HG03095 (cell line): ENCODE data around the gene SPPL3.
"Not testable (repeated sequence)": the region's sequence is repeated elsewhere in the genome, so short reads cannot be mapped to it uniquely, and the experiment has no call there.

ENCODE experiments used
- ATAC-seq: cut with Tn5 transposase; IDR thresholded peaks from one replicate; pipeline ENCODE4 v1.9.1; 2021; ENCODE audit warnings: moderate library complexity; ENCODE audit not compliant: unreplicated experiment

Gene SPPL3

GRCh38 chr12:120844768-120845449 is 59.2 kb downstream of the SPPL3 start:
- no peak for ATAC-seq

GRCh38 chr12:120844297-120844696 is 59.9 kb downstream of the SPPL3 start:
- no peak for ATAC-seq

- ATAC-seq: no peak
These were observed 60.7 kb downstream of the SPPL3 start for GRCh38 chr12:120843472-120843871.

GRCh38 chr12:120842595-120842994 is 61.6 kb downstream of the SPPL3 start:
- ATAC-seq: no peak

GRCh38 chr12:120841525-120841924 is 62.6 kb downstream of the SPPL3 start:
- no peak for ATAC-seq

GRCh38 chr12:120839503-120839902 is 64.7 kb downstream of the SPPL3 start:
- no peak for ATAC-seq

GRCh38 chr12:120838629-120839383 is 65.4 kb downstream of the SPPL3 start:
- not testable (repeated sequence) for ATAC-seq

- no peak for ATAC-seq
These were observed 68.0 kb downstream of the SPPL3 start for GRCh38 chr12:120836114-120836684.

GRCh38 chr12:120835657-120836056 is 68.5 kb downstream of the SPPL3 start:
- ATAC-seq: no peak

GRCh38 chr12:120835304-120835612 is 68.9 kb downstream of the SPPL3 start:
- ATAC-seq: no peak

- ATAC-seq: no peak
These were observed 69.5 kb downstream of the SPPL3 start for GRCh38 chr12:120834489-120835303.

- no peak for ATAC-seq
These were observed 70.3 kb downstream of the SPPL3 start for GRCh38 chr12:120833849-120834248.

- no peak for ATAC-seq
These were observed 71.4 kb downstream of the SPPL3 start for GRCh38 chr12:120832737-120833136.

- ATAC-seq: no peak
These were observed 72.4 kb downstream of the SPPL3 start for GRCh38 chr12:120831648-120832267.

- no peak for ATAC-seq
These were observed 73.2 kb downstream of the SPPL3 start for GRCh38 chr12:120830966-120831365.

GRCh38 chr12:120830052-120830940 is 73.9 kb downstream of the SPPL3 start:
- no peak for ATAC-seq

GRCh38 chr12:120826335-120826734 is 77.8 kb downstream of the SPPL3 start:
- ATAC-seq: no peak

- no peak for ATAC-seq
These were observed 78.8 kb downstream of the SPPL3 start for GRCh38 chr12:120825337-120825736.

- no peak for ATAC-seq
These were observed 81.2 kb downstream of the SPPL3 start for GRCh38 chr12:120822832-120823503.
